Activated T-helper 1 cell treated with anti-CD3 and anti-CD28 coated beads, Interleukin-2, amount 50 U/mL, for 16 hours (primary cell): ENCODE results near the gene KLHL29.
A peak's percentile ranks its signal among the peaks of the same experiment; 100 is the strongest.
"Not testable (repeated sequence)": the region's sequence is repeated elsewhere in the genome, so short reads cannot be mapped to it uniquely, and the experiment has no call there.

Source experiments
- DNase-seq, 2 donors: peaks; one replicate each; pipeline ENCODE4 v3.0.0-alpha.2; 2020; ENCODE audit warnings: low read depth in 1 of 2, low spot score in 1 of 2

Gene KLHL29

GRCh38 chr2:23384551-23385343 lies at the start of gene KLHL29:
KLHL29 (plus strand) TSS chr2:23385179; CDS start chr2:23562197, 177,018 bp downstream.
- DNase-seq: peak; percentile 42 to 44

GRCh38 chr2:23335550-23335949 lies 49.4 kb upstream of the KLHL29 start:
- DNase-seq: no peak

GRCh38 chr2:23342075-23342474 lies 42.9 kb upstream of the KLHL29 start:
- no peak for DNase-seq

- DNase-seq: no peak
These were observed 39.0 kb upstream of the KLHL29 start for GRCh38 chr2:23346029-23346428.

GRCh38 chr2:23346781-23347180 lies 38.2 kb upstream of the KLHL29 start:
- DNase-seq: no peak

GRCh38 chr2:23347471-23348092 lies 37.4 kb upstream of the KLHL29 start:
- DNase-seq: no peak

GRCh38 chr2:23348093-23348481 lies 36.9 kb upstream of the KLHL29 start:
- DNase-seq: not testable (repeated sequence)

- DNase-seq: no peak
These were observed 35.5 kb upstream of the KLHL29 start for GRCh38 chr2:23349508-23349907.

GRCh38 chr2:23350041-23350791 lies 34.8 kb upstream of the KLHL29 start:
- DNase-seq: no peak

- no peak for DNase-seq
These were observed 34.1 kb upstream of the KLHL29 start for GRCh38 chr2:23350792-23351355.

GRCh38 chr2:23351388-23352141 lies 33.4 kb upstream of the KLHL29 start:
- no peak for DNase-seq

GRCh38 chr2:23354554-23354953 lies 30.4 kb upstream of the KLHL29 start:
- no peak for DNase-seq

GRCh38 chr2:23355001-23355400 lies 30.0 kb upstream of the KLHL29 start:
- no peak for DNase-seq

- DNase-seq: no peak
These were observed 28.3 kb upstream of the KLHL29 start for GRCh38 chr2:23356711-23357110.

- DNase-seq: no peak
These were observed 25.1 kb upstream of the KLHL29 start for GRCh38 chr2:23359631-23360567.

- no peak for DNase-seq
These were observed 24.3 kb upstream of the KLHL29 start for GRCh38 chr2:23360571-23361125.

GRCh38 chr2:23361152-23361551 lies 23.8 kb upstream of the KLHL29 start:
- DNase-seq: no peak

- DNase-seq: no peak
These were observed 21.7 kb upstream of the KLHL29 start for GRCh38 chr2:23363268-23363667.

- no peak for DNase-seq
These were observed 21.1 kb upstream of the KLHL29 start for GRCh38 chr2:23363831-23364230.

GRCh38 chr2:23366720-23367119 lies 18.3 kb upstream of the KLHL29 start:
- no peak for DNase-seq
